K562 (cell line): ENCODE results near the gene CLK3. TPM values are rescaled to one million over a fixed set of nuclear protein-coding genes. Genes with fewer than 3 reads are reported as not detected.

Source experiments
- CBX3 ChIP-seq, 2 experiments: IDR thresholded peaks; 1 replicate in 1 of 2; 2 replicates in 1 of 2; pipeline ENCODE4 v1.6.1; 2012; ENCODE audit warnings: inconsistent platforms in 2 of 2, low read length in 2 of 2, borderline replicate concordance in 1 of 2, control low read depth in 1 of 2
- ETV1 ChIP-seq: fragments of 450-650 bp; conservative IDR thresholded peaks from 2 replicates; pipeline ENCODE4 v1.6.1; 2016; ENCODE audit warnings: missing genetic modification characterization, control low read depth, low read depth, missing compliant biosample characterization
- FIP1L1 ChIP-seq: fragments of 200-400 bp; formaldehyde crosslinking; IDR thresholded peaks from 2 replicates; pipeline ENCODE4 v1.6.1; 2018; ENCODE audit warnings: mild to moderate bottlenecking, low read depth, low read length; ENCODE audit not compliant: poor library complexity, severe bottlenecking
- MYC ChIP-seq, 2 experiments: fragments of 250-450 bp in 1 of 2; sonication (Bioruptor Pico) in 1 of 2; IDR thresholded peaks; 2 replicates each; pipeline versions ENCODE4 v1.5.1 to v1.6.1; 2012 to 2021; ENCODE audit warnings: low read depth in 2 of 2, borderline replicate concordance in 1 of 2, improper control_type of control experiment in 1 of 2, low read length in 1 of 2, mild to moderate bottlenecking in 1 of 2, moderate library complexity in 1 of 2
- NEUROD1 ChIP-seq: fragments of 150-350 bp; IDR thresholded peaks from 2 replicates; pipeline ENCODE4 v1.6.1; 2014; ENCODE audit warnings: borderline replicate concordance, low read length, low read depth; ENCODE audit not compliant: partially characterized antibody
- NFIC ChIP-seq: fragments of 450-650 bp; IDR thresholded peaks from 2 replicates; pipeline ENCODE4 v1.6.1; 2017; ENCODE audit warnings: mild to moderate bottlenecking, inconsistent platforms
- POLR2B ChIP-seq: fragments of 450-650 bp; IDR thresholded peaks from 2 replicates; pipeline ENCODE4 v1.6.1; 2018; ENCODE audit warnings: low read depth; ENCODE audit not compliant: partially characterized antibody
- REST ChIP-seq, 2 experiments: fragments of 450-650 bp; formaldehyde crosslinking in 1 of 2; IDR thresholded peaks; 2 replicates each; pipeline versions ENCODE4 v1.4.0 to v1.6.1; 2014 to 2020; ENCODE audit warnings: mild to moderate bottlenecking in 2 of 2, borderline replicate concordance in 1 of 2, low read depth in 1 of 2
- SRSF1 ChIP-seq: fragments of 200-400 bp; formaldehyde crosslinking; IDR thresholded peaks from 2 replicates; pipeline ENCODE4 v1.6.1; 2017; ENCODE audit warnings: mild to moderate bottlenecking, low read depth, low read length, moderate library complexity
- TRIM28 ChIP-seq: fragments of 450-650 bp; IDR thresholded peaks from 2 replicates; pipeline ENCODE4 v1.6.1; 2017
- ZBTB5 ChIP-seq: fragments of 450-650 bp; IDR thresholded peaks from 2 replicates; pipeline ENCODE4 v1.6.1; 2017; ENCODE audit warnings: antibody characterized with exemption
- ZNF707 ChIP-seq: fragments of 250-450 bp; sonication (Bioruptor Pico); conservative IDR thresholded peaks from 2 replicates; pipeline ENCODE4 v1.8.0; 2022; ENCODE audit warnings: inconsistent platforms, mild to moderate bottlenecking, moderate library complexity
- polyA plus RNA-seq, 8 experiments: library from polyadenylated mRNA; depleted of rRNA in 4 of 8; stranded (reverse) in 5 of 8; unstranded in 3 of 8; fragments of >200 nt; fragmentation: Nextera tagmentation in 2 of 8; fragmentation: Illumina TruSeq in 1 of 8; extraction: Ambion mirVana in 2 of 8; extraction: Trizol in 1 of 8; gene quantifications; 2 replicates each; pipeline versions ENCODE4 v1.2.1 to v1.2.3, GENCODE V29; 2011 to 2014; ENCODE audit warnings: inconsistent platforms in 1 of 8, missing spikeins in 1 of 8
- total RNA-seq, 7 experiments: library from RNA; depleted of rRNA in 6 of 7; stranded (reverse); fragments of >200 nt in 6 of 7; fragmentation: Illumina TruSeq in 2 of 7; extraction: Trizol in 2 of 7; gene quantifications; 2 replicates each; pipeline versions ENCODE4 v1.2.1 to v1.2.3, GENCODE V29; 2011 to 2021; ENCODE audit warnings: low replicate concordance in 1 of 7

The CLK3 gene
- total and polyA plus RNA-seq, 9 of the 15 experiments (the other 6 are each of a cell fraction or from before 2014, with no cell fraction given), result 1.2 to 95.2 (median 51.7) TPM

- peak; percentile 4 for TF ChIP-seq POLR2B
- 0 out of 2 replicates have a peak, but pooled peaks have one; percentile 18 for TF ChIP-seq MYC (IDR thresholded peaks at IDR 0.05; ENCODE audit: low read depth, low read length)
- no peak for TF ChIP-seq MYC (CRISPR knock-in tag; IDR thresholded peaks at IDR 0.05; ENCODE audit: borderline replicate concordance, low read depth)
- 0 out of 2 replicates have a peak, but pooled peaks have one; percentile 19 for TF ChIP-seq ETV1
- no peak for TF ChIP-seq TRIM28
- TF ChIP-seq NFIC, result peak; percentile 92
- no peak for TF ChIP-seq ZNF707 (CRISPR knock-in tag)
- no peak for TF ChIP-seq SRSF1
- no peak for TF ChIP-seq CBX3 (IDR thresholded peaks at IDR 0.05; ENCODE audit: borderline replicate concordance in 1 of 2, low read length in 2 of 2)
- no peak for TF ChIP-seq NEUROD1
- TF ChIP-seq FIP1L1, result peak; percentile 10
- TF ChIP-seq REST (IDR thresholded peaks at IDR 0.05; ENCODE audit: borderline replicate concordance), result 0 out of 2 replicates have a peak, but pooled peaks have one; percentile 9
- no peak for TF ChIP-seq REST (CRISPR knock-in tag; IDR thresholded peaks at IDR 0.05; ENCODE audit: low read depth)
- no peak for TF ChIP-seq ZBTB5
Measured at GRCh38 chr15:74616366-74616939, 817 bp downstream of the CLK3 start (continued).
